ENCODE data around the gene EDN2.

Gene EDN2

DNA sequence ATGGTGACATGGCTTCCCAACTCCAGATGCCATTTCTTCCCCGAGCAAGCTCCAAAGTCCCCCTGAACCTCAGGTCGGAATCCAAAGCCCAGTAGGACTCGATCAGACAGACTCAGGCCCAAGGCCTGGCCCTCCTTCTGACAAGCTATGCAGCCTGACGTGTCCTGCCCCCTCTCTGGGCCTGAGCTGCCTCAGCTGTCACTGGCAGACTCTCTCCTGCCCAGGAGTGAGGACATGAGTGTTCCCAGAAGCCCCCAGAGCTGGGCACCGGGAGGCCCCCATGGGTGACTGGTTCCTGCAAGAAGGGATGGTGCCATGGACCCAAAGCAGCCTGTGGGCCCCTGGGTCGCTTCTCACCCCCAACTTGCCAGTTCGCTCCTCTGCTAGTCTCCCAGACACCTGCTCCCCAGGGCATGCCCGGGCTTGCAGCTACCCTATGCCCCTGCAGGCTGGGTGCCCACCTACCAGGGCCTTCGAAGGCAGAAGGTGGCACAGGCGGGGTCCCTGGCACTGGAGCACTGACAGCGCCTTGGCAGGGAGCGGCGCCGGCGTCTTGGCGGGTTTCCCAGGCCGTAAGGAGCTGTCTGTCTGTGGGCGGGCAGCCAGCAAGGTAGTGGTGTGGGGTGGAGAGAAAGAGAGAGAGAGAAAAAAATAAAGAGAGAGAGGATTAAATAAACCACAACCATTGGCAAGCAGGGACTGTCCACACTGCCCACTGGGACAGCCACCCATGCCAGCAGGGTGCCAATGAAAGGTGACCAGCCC lies 2.3 kb downstream of the EDN2 start:
- H4K91ac ChIP-seq (ENCODE audit: low read length): peak overlapping the region; percentile 79
- H3K23ac ChIP-seq (ENCODE audit: low read length in 2 of 2): no peak overlapping the region
- peak overlapping the region; percentile 67 for H2BK5ac ChIP-seq (ENCODE audit: low read depth, low read length, poor library complexity, severe bottlenecking)
- H3K79me1 ChIP-seq (replicated peaks; ENCODE audit: low read length, poor library complexity, severe bottlenecking): no peaks in the 10 kb centered on the region
- peaks cover 0 to 39% of the 10 kb centered on the region in 2 experiments for H3K27me3 ChIP-seq (ENCODE audit: control insufficient read depth in 1 of 2, insufficient read depth in 1 of 2, low read length in 2 of 2)
- H3K4ac ChIP-seq (ENCODE audit: low read depth in 1 of 2, low read length in 2 of 2): peak overlapping the region; percentile 10 to 77
- peak overlapping the region; percentile 67 to 77 for H3K18ac ChIP-seq (ENCODE audit: low read depth in 1 of 2, low read length in 2 of 2)
- H2BK12ac ChIP-seq (ENCODE audit: low read length in 2 of 2): peak overlapping the region; percentile 40 to 95
- peak overlapping the region in 1 of 2 experiments; percentile 62 for H3K14ac ChIP-seq (ENCODE audit: low read length in 2 of 2)
- no peak for DNase-seq
- H2AFZ ChIP-seq (ENCODE audit: low read depth, low read length): no peak overlapping the region
- H2BK15ac ChIP-seq (ENCODE audit: low read depth, poor library complexity, severe bottlenecking): peak overlapping the region; percentile 39
- H3K4me2 ChIP-seq (ENCODE audit: low read length, poor library complexity, severe bottlenecking): no peak overlapping the region
- peak overlapping the region; percentile 68 for H4K8ac ChIP-seq (ENCODE audit: low read length)
- 95% methylated on average over 17 of the region's 18 CpGs for WGBS
- H3K27ac ChIP-seq (ENCODE audit: low read length, poor library complexity, severe bottlenecking): no peak overlapping the region
- H3K36me3 ChIP-seq (ENCODE audit: control insufficient read depth in 1 of 2, insufficient read depth in 2 of 2, low read depth in 1 of 2, low read length in 2 of 2): no peaks in the 10 kb centered on the region
- H2BK120ac ChIP-seq (ENCODE audit: low read depth, low read length): peak overlapping the region; percentile 54
- no peaks in the 10 kb centered on the region for H3K9me3 ChIP-seq (ENCODE audit: control insufficient read depth, low read length)
- H3K4me1 ChIP-seq (ENCODE audit: control insufficient read depth, insufficient read depth, low read depth, low read length): peaks cover 60% of the 10 kb centered on the region
- peak overlapping the region; percentile 92 for H2AK5ac ChIP-seq (ENCODE audit: low read length, severe bottlenecking)
- H3K9ac ChIP-seq (ENCODE audit: low read length): no peak overlapping the region
- H3K4me3 ChIP-seq (ENCODE audit: insufficient read depth in 1 of 2, low read depth in 1 of 2, low read length in 2 of 2): no peak overlapping the region

GRCh38 chr1:41481109-41481775 lies 3.2 kb downstream of the EDN2 start:
- Histone ChIP-seq H3K14ac (ENCODE audit: low read length in 2 of 2) (no peak overlapping the region), H3K4me3 (ENCODE audit: insufficient read depth in 1 of 2, low read depth in 1 of 2, low read length in 2 of 2) (no peak overlapping the region), H3K4me1 (ENCODE audit: control insufficient read depth, insufficient read depth, low read depth, low read length) (peaks cover 62% of the 10 kb centered on the region), H3K27me3 (ENCODE audit: control insufficient read depth in 1 of 2, insufficient read depth in 1 of 2, low read length in 2 of 2) (peaks cover 0 to 31% of the 10 kb centered on the region in 2 experiments), H3K27ac (ENCODE audit: low read length, poor library complexity, severe bottlenecking) (no peak overlapping the region), H3K23ac (ENCODE audit: low read length in 2 of 2) (no peak overlapping the region), H2BK5ac (ENCODE audit: low read depth, low read length, poor library complexity, severe bottlenecking) (no peak overlapping the region), H3K18ac (ENCODE audit: low read depth in 1 of 2, low read length in 2 of 2) (no peak overlapping the region), H3K9ac (ENCODE audit: low read length) (no peak overlapping the region), H2AK5ac (ENCODE audit: low read length, severe bottlenecking) (no peak overlapping the region), H2AFZ (ENCODE audit: low read depth, low read length) (no peak overlapping the region), H4K91ac (ENCODE audit: low read length) (no peak overlapping the region), H3K36me3 (ENCODE audit: control insufficient read depth in 1 of 2, insufficient read depth in 2 of 2, low read depth in 1 of 2, low read length in 2 of 2) (no peaks in the 10 kb centered on the region), H4K8ac (ENCODE audit: low read length) (no peak overlapping the region), H3K9me3 (ENCODE audit: control insufficient read depth, low read length) (no peaks in the 10 kb centered on the region), H3K4ac (ENCODE audit: low read depth in 1 of 2, low read length in 2 of 2) (no peak overlapping the region), H2BK15ac (ENCODE audit: low read depth, poor library complexity, severe bottlenecking) (no peak overlapping the region), H3K4me2 (ENCODE audit: low read length, poor library complexity, severe bottlenecking) (no peak overlapping the region), H2BK120ac (ENCODE audit: low read depth, low read length) (no peak overlapping the region), H2BK12ac (ENCODE audit: low read length in 2 of 2) (no peak overlapping the region), H3K79me1 (replicated peaks; ENCODE audit: low read length, poor library complexity, severe bottlenecking) (no peaks in the 10 kb centered on the region)
- 94% methylated on average over 13 of the region's 15 CpGs for WGBS
- no peak for DNase-seq

DNA sequence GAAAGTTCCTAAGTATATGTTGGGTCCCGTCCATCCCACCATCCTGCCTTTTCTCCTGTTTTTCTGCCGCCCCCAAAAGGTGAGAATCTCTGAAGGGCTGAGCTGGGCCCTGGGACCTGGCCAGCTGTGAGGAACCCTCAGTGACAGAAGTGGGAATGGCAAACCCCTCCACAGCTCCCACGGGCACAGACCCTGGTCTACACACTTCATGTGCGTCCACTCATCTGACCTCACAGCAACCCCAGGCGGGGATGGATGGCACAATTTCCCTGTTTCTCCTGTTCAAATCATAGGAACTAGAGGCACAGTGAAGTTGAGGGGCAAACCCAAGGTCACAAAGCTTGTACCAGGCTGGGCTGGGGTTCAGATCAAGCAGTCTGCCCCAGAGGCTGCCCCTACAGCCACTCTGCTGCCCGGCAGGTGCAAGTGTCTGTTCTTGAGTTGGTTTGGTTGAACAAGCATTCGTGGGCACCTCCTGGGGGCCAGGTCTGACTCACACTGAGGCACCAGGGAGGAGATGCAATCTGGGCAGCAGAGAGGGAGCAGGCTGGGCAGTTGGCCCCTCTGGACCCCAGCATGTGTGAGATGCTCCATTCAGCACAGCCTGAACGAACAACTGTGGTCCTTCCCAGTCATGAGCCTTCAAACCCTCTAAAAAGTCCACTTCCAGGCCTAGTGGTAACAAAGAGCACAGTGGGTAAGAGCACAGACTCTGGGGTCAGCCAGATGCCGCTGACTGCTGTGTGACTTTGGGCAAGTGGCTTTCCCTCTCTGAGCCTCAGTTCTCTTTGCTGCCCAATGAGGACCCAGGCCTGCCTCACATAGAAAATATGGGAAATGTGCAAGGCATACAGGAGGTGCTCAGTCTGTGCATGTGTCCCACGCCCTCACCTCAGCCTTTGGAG lies 4.0 kb downstream of the EDN2 start:
- WGBS: 90% methylated on average over 10 of the region's 10 CpGs

More for the DNA sequence above, 4.0 kb downstream of the EDN2 start:
- H3K23ac ChIP-seq (ENCODE audit: low read length in 2 of 2): no peak overlapping the region
- H3K4ac ChIP-seq (ENCODE audit: low read depth in 1 of 2, low read length in 2 of 2): no peak overlapping the region
- no peak overlapping the region for H3K9ac ChIP-seq (ENCODE audit: low read length)
- no peak overlapping the region for H3K27ac ChIP-seq (ENCODE audit: low read length, poor library complexity, severe bottlenecking)
- H3K27me3 ChIP-seq (ENCODE audit: control insufficient read depth in 1 of 2, insufficient read depth in 1 of 2, low read length in 2 of 2): peaks cover 0 to 26% of the 10 kb centered on the region in 2 experiments
- H3K4me2 ChIP-seq (ENCODE audit: low read length, poor library complexity, severe bottlenecking): no peak overlapping the region
- H2BK12ac ChIP-seq (ENCODE audit: low read length in 2 of 2): peak overlapping the region in 1 of 2 experiments; percentile 49
- no peaks in the 10 kb centered on the region for H3K9me3 ChIP-seq (ENCODE audit: control insufficient read depth, low read length)
- H3K4me1 ChIP-seq (ENCODE audit: control insufficient read depth, insufficient read depth, low read depth, low read length): peaks cover 55% of the 10 kb centered on the region
- no peak overlapping the region for H2BK5ac ChIP-seq (ENCODE audit: low read depth, low read length, poor library complexity, severe bottlenecking)
- no peak overlapping the region for H3K14ac ChIP-seq (ENCODE audit: low read length in 2 of 2)
- DNase-seq: no peak
- no peak overlapping the region for H3K18ac ChIP-seq (ENCODE audit: low read depth in 1 of 2, low read length in 2 of 2)
- H4K8ac ChIP-seq (ENCODE audit: low read length): no peak overlapping the region
- H3K79me1 ChIP-seq (replicated peaks; ENCODE audit: low read length, poor library complexity, severe bottlenecking): no peaks in the 10 kb centered on the region
- peak overlapping the region; percentile 6 for H2BK15ac ChIP-seq (ENCODE audit: low read depth, poor library complexity, severe bottlenecking)
- H3K36me3 ChIP-seq (ENCODE audit: control insufficient read depth in 1 of 2, insufficient read depth in 2 of 2, low read depth in 1 of 2, low read length in 2 of 2): no peaks in the 10 kb centered on the region
- no peak overlapping the region for H3K4me3 ChIP-seq (ENCODE audit: insufficient read depth in 1 of 2, low read depth in 1 of 2, low read length in 2 of 2)
- H2AK5ac ChIP-seq (ENCODE audit: low read length, severe bottlenecking): no peak overlapping the region
- H2BK120ac ChIP-seq (ENCODE audit: low read depth, low read length): no peak overlapping the region
- H2AFZ ChIP-seq (ENCODE audit: low read depth, low read length): no peak overlapping the region
- no peak overlapping the region for H4K91ac ChIP-seq (ENCODE audit: low read length)

Data from mesenchymal stem cell (in vitro differentiated cells and primary cell).